HG03521 (cell line): ENCODE results near the gene ITGB6.

Source experiments
- ATAC-seq: cut with Tn5 transposase; IDR thresholded peaks from one replicate; pipeline ENCODE4 v1.9.1; 2021; ENCODE audit warnings: mild to moderate bottlenecking, moderate library complexity; ENCODE audit not compliant: unreplicated experiment

ITGB6 gene

DNA sequence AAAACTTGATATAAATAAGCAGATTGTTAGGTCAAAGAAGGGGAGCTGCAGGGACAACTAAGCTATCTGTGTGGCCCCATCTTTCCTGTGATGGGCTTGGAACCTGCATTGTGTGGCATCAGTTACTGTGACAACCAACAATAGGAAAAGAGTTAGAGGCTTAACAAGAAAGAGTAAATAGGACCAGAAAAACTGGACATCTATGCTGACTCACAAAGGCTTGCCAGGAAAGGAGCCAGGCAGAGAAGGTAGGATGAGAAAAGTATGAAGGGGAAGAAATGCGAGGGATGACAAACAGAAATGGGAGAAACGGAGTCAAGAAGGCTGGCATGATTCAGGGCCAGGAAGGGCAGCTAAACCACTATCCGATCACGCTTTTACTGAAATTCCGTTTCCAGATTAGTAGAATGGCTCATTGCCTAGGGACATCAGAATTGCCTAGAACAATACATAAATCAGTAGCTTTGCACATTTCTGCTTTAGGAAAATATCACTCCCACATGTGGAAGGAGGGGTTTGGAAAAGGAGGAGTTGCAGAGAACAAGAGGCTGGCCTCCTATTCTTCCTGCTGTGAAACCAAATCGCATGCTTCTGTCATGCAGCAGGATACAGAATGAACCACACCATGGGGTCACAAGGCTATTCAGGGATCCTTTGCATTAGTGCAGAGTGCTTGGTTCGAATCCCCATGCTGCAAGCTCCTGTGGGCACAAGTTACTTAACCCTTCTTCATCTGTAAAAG, 144.9 kb downstream of the ITGB6 start:
- ATAC-seq, result no peak

GRCh38 chr2:160053946-160054345, 146.1 kb downstream of the ITGB6 start:
- ATAC-seq, result no peak

- no peak for ATAC-seq
These were observed 147.5 kb downstream of the ITGB6 start for GRCh38 chr2:160052531-160052930.

DNA sequence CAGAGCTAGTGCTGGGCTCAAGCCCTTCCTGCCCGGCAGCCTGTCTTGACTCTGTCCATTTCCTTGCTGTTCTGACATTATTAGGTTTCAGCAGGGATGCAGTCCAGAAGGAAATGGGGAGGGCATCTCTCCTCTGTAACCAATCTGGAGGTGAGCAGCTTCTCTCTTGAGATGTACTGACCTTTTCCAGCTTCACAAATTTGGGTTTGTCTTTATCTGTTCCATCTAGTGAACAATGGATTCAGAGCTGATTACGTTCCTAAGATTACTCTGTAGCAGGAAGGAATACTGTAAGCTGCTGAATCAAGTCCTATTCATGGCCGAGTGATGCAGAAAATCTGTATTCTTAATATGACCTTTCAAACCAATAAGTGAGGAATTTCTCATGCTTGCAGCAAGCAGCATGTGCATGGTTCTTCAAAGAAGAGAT, 148.7 kb downstream of the ITGB6 start:
- no peak for ATAC-seq

- no peak for ATAC-seq
These were observed 149.9 kb downstream of the ITGB6 start for GRCh38 chr2:160050147-160050546.
